IPS-15b (cell line): Measurements from ENCODE around the gene USF2.
"Not testable (repeated sequence)": the region's sequence is repeated elsewhere in the genome, so short reads cannot be mapped to it uniquely, and the experiment has no call there.

ENCODE experiments used
- H3K27me3 ChIP-seq: one replicate; pipeline ENCODE4 v1.6.1; 2013; ENCODE audit warnings: low read length; ENCODE audit not compliant: control insufficient read depth, insufficient read depth
- H3K36me3 ChIP-seq: one replicate; pipeline ENCODE4 v1.6.1; 2013; ENCODE audit warnings: low read length; ENCODE audit not compliant: control insufficient read depth, insufficient read depth
- H3K4me1 ChIP-seq: one replicate; pipeline ENCODE4 v1.6.1; 2013; ENCODE audit warnings: mild to moderate bottlenecking, low read length; ENCODE audit not compliant: control insufficient read depth, insufficient read depth
- H3K4me3 ChIP-seq: one replicate; pipeline ENCODE4 v1.5.1; 2013; ENCODE audit warnings: low read depth, low read length
- H3K9ac ChIP-seq: one replicate; pipeline ENCODE4 v1.6.1; 2013; ENCODE audit warnings: low read depth, mild to moderate bottlenecking, low read length
- H3K9me3 ChIP-seq: one replicate; pipeline ENCODE4 v1.6.1; 2013; ENCODE audit warnings: mild to moderate bottlenecking, low read length; ENCODE audit not compliant: control insufficient read depth, insufficient read depth

The USF2 gene

GRCh38 chr19:35284153-35285094, 15.7 kb downstream of the USF2 start:
- peaks cover 5% of the 10 kb centered on the region for H3K4me1 ChIP-seq
- H3K9ac ChIP-seq: no peak overlapping the region
- H3K36me3 ChIP-seq: no peaks in the 10 kb centered on the region
- H3K4me3 ChIP-seq: no peak overlapping the region
- no peaks in the 10 kb centered on the region for H3K27me3 ChIP-seq
- H3K9me3 ChIP-seq: no peaks in the 10 kb centered on the region

GRCh38 chr19:35285095-35285449, 16.3 kb downstream of the USF2 start:
- peaks cover 5% of the 10 kb centered on the region for H3K4me1 ChIP-seq
- H3K36me3 ChIP-seq: no peaks in the 10 kb centered on the region
- no peak overlapping the region for H3K4me3 ChIP-seq
- no peaks in the 10 kb centered on the region for H3K27me3 ChIP-seq
- no peak overlapping the region for H3K9ac ChIP-seq
- no peaks in the 10 kb centered on the region for H3K9me3 ChIP-seq

- H3K36me3 ChIP-seq, H3K4me3 ChIP-seq, H3K9me3 ChIP-seq, H3K4me1 ChIP-seq, H3K9ac ChIP-seq, H3K27me3 ChIP-seq: not testable (repeated sequence)
Measured at GRCh38 chr19:35285465-35285864, 16.7 kb downstream of the USF2 start.

- H3K4me1 ChIP-seq: not testable (repeated sequence)
Measured at GRCh38 chr19:35286101-35286500, 17.3 kb downstream of the USF2 start.

GRCh38 chr19:35287713-35288112, 19.0 kb downstream of the USF2 start:
- H3K4me1 ChIP-seq: peaks cover 5% of the 10 kb centered on the region
- H3K9ac ChIP-seq: no peak overlapping the region
- no peaks in the 10 kb centered on the region for H3K9me3 ChIP-seq
- H3K27me3 ChIP-seq: no peaks in the 10 kb centered on the region
- no peaks in the 10 kb centered on the region for H3K36me3 ChIP-seq
- H3K4me3 ChIP-seq: no peak overlapping the region

More at GRCh38 chr19:35286101-35286500, 17.3 kb downstream of the USF2 start:
- H3K27me3 ChIP-seq, H3K9me3 ChIP-seq, H3K4me3 ChIP-seq, H3K36me3 ChIP-seq, H3K9ac ChIP-seq: not testable (repeated sequence)

- Histone ChIP-seq H3K9ac (no peak overlapping the region), H3K4me1 (peaks cover 5% of the 10 kb centered on the region), H3K27me3 (no peaks in the 10 kb centered on the region), H3K9me3 (no peaks in the 10 kb centered on the region), H3K4me3 (no peak overlapping the region), H3K36me3 (no peaks in the 10 kb centered on the region)
Measured at GRCh38 chr19:35288331-35288730, 19.6 kb downstream of the USF2 start.

GRCh38 chr19:35288906-35289305, 20.1 kb downstream of the USF2 start:
- H3K9me3 ChIP-seq: no peaks in the 10 kb centered on the region
- H3K4me3 ChIP-seq: no peak overlapping the region
- no peaks in the 10 kb centered on the region for H3K27me3 ChIP-seq
- H3K9ac ChIP-seq: no peak overlapping the region
- no peaks in the 10 kb centered on the region for H3K36me3 ChIP-seq
- H3K4me1 ChIP-seq: peaks cover 5% of the 10 kb centered on the region

- H3K4me1 ChIP-seq: no peaks in the 10 kb centered on the region
- H3K36me3 ChIP-seq: no peaks in the 10 kb centered on the region
- no peak overlapping the region for H3K4me3 ChIP-seq
- H3K9me3 ChIP-seq: no peaks in the 10 kb centered on the region
- H3K9ac ChIP-seq: no peak overlapping the region
- H3K27me3 ChIP-seq: no peaks in the 10 kb centered on the region
Measured at GRCh38 chr19:35290381-35291127, 21.8 kb downstream of the USF2 start.

- Histone ChIP-seq H3K9ac (no peak overlapping the region), H3K4me1 (no peaks in the 10 kb centered on the region), H3K9me3 (no peaks in the 10 kb centered on the region), H3K27me3 (no peaks in the 10 kb centered on the region), H3K4me3 (no peak overlapping the region), H3K36me3 (no peaks in the 10 kb centered on the region)
Measured at GRCh38 chr19:35291259-35291658, 22.5 kb downstream of the USF2 start.

GRCh38 chr19:35291916-35292315, 23.2 kb downstream of the USF2 start, which contains the start of gene MAG:
Gene MAG (plus strand): TSS chr19:35292161. CDS start chr19:35295409, 3,248 bp downstream.
- Histone ChIP-seq H3K4me1 (no peaks in the 10 kb centered on the region), H3K27me3 (no peaks in the 10 kb centered on the region), H3K9me3 (no peaks in the 10 kb centered on the region), H3K9ac (no peak within 1 kb of the TSS), H3K4me3 (no peak within 1 kb of the TSS), H3K36me3 (no peaks in the 10 kb centered on the region)

GRCh38 chr19:35292421-35293362, 23.9 kb downstream of the USF2 start:
- Histone ChIP-seq H3K4me1 (no peaks in the 10 kb centered on the region), H3K36me3 (no peaks in the 10 kb centered on the region), H3K9ac (no peak overlapping the region), H3K27me3 (no peaks in the 10 kb centered on the region), H3K9me3 (no peaks in the 10 kb centered on the region), H3K4me3 (no peak overlapping the region)
